ENCODE measurements around the gene MIA2. TPM values are rescaled to one million over a fixed set of nuclear protein-coding genes. Genes with fewer than 3 reads are reported as not detected.
A peak's percentile ranks its signal among the peaks of the same experiment; 100 is the strongest.

MIA2 gene
- polyA plus RNA-seq, 1 experiment: 16.5 TPM

DNA sequence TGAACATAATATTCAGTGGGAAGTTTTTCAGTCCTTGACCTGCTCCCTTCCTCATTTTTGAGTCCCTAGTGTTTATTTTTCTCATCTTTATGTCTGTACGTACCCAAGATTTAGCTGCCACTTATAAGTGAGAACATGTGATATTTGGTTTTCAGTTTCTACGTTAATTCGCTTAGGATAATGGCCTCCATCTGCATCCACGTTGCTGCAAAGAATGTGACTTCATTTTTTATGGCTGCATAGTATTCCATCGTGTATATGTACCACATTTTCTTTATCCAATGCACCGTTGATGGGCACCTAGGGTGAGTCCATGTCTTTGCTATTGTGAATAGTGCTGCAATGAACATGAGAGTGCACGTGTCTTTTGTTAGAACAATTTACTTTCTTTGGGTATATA lies 30.3 kb downstream of the MIA2 start:
- no peak for DNase-seq (ENCODE audit: low read depth, low spot score)

DNA sequence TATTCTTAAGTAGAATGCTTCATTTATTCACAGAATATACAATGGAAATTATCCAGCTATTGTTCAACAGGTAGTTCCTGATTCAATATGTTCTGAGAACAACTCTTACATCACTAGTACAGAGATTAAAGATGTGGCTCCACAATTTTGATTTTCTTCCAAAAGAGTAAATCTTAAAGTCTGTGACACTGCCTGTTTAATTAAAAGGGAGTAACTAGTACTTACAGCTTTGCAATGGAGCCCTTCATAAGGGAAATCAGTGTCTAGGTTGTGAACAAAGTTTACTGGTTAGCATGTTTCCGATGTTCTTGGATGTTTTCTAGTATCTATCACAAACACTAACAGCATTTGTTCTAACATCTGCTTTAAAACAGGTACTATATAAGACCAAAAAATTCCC lies 30.8 kb downstream of the MIA2 start:
- Histone ChIP-seq H3K9me3 (ENCODE audit: control insufficient read depth, insufficient read depth, low read length) (no peaks in the 10 kb centered on the region), H3K27ac (ENCODE audit: low read depth, low read length) (no peak overlapping the region), H3K27me3 (ENCODE audit: control insufficient read depth, insufficient read depth, low read length) (no peaks in the 10 kb centered on the region), H3K4me3 (ENCODE audit: low read depth, low read length) (no peak overlapping the region)
- ChIA-PET CTCF (interaction anchor here (1.1 kb wide), 1 partner anchor 32 kb away, joined by 3 read pairs; no protein-coding TSS in a partner anchor), POLR2A (interaction anchor here (3.1 kb wide), 1 partner anchor 90 kb away, joined by 12 read pairs; the partner anchor contains the start of gene PNN)
- TF ChIP-seq, protein P1, sequence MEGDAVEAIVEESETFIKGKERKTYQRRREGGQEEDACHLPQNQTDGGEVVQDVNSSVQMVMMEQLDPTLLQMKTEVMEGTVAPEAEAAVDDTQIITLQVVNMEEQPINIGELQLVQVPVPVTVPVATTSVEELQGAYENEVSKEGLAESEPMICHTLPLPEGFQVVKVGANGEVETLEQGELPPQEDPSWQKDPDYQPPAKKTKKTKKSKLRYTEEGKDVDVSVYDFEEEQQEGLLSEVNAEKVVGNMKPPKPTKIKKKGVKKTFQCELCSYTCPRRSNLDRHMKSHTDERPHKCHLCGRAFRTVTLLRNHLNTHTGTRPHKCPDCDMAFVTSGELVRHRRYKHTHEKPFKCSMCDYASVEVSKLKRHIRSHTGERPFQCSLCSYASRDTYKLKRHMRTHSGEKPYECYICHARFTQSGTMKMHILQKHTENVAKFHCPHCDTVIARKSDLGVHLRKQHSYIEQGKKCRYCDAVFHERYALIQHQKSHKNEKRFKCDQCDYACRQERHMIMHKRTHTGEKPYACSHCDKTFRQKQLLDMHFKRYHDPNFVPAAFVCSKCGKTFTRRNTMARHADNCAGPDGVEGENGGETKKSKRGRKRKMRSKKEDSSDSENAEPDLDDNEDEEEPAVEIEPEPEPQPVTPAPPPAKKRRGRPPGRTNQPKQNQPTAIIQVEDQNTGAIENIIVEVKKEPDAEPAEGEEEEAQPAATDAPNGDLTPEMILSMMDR (IDR thresholded peaks at IDR 0.05; ENCODE audit: low read depth, low read length): no peak
- no peak for DNase-seq (ENCODE audit: low read depth, low spot score)

More for the DNA sequence above, 30.3 kb downstream of the MIA2 start:
- H3K27me3 ChIP-seq (ENCODE audit: control insufficient read depth, insufficient read depth, low read length): no peaks in the 10 kb centered on the region
- CTCF ChIA-PET: interaction anchor here (1.1 kb wide), 1 partner anchor 32 kb away, joined by 3 read pairs; no protein-coding TSS in a partner anchor
- no peak overlapping the region for H3K27ac ChIP-seq (ENCODE audit: low read depth, low read length)
- TF ChIP-seq, protein P1 (IDR thresholded peaks at IDR 0.05; ENCODE audit: low read depth, low read length): no peak
- POLR2A ChIA-PET: no interaction called here
- H3K4me3 ChIP-seq (ENCODE audit: low read depth, low read length): no peak overlapping the region
- no peaks in the 10 kb centered on the region for H3K9me3 ChIP-seq (ENCODE audit: control insufficient read depth, insufficient read depth, low read length)

DNA sequence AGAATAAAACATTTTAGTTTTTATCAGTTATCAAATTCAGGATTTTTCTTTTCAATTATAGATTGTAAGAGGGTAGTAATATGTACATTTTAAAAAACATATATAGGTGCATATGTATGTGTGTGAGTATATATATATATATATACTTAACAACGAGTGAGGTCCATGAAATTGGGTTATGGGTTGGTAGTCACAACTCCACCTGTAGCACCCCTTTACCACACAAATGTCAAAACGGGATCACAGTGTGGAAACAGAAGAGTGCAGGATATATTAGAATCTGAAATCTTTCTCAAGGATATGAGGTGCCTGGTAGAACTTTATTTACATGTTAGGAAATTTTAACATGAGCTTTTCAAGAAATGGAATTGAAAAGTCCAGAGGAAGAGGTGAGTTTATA lies 31.3 kb downstream of the MIA2 start:
- no peaks in the 10 kb centered on the region for H3K9me3 ChIP-seq (ENCODE audit: control insufficient read depth, insufficient read depth, low read length)
- DNase-seq (ENCODE audit: low read depth, low spot score): no peak
- ChIA-PET POLR2A (interaction anchor here (0.6 to 3.1 kb wide), 3 partner anchors 27 to 90 kb away, joined by 3 to 12 read pairs (median 3); partner anchors contain the start of gene PNN), CTCF (interaction anchor here (0.7 to 1.1 kb wide), 2 partner anchors 15 to 33 kb away, joined by 3 read pairs; no protein-coding TSS in a partner anchor)
- H3K27ac ChIP-seq (ENCODE audit: low read depth, low read length): no peak overlapping the region
- H3K27me3 ChIP-seq (ENCODE audit: control insufficient read depth, insufficient read depth, low read length): no peaks in the 10 kb centered on the region
- H3K4me3 ChIP-seq (ENCODE audit: low read depth, low read length): no peak overlapping the region
- TF ChIP-seq, protein P1 (IDR thresholded peaks at IDR 0.05; ENCODE audit: low read depth, low read length): no peak

DNA sequence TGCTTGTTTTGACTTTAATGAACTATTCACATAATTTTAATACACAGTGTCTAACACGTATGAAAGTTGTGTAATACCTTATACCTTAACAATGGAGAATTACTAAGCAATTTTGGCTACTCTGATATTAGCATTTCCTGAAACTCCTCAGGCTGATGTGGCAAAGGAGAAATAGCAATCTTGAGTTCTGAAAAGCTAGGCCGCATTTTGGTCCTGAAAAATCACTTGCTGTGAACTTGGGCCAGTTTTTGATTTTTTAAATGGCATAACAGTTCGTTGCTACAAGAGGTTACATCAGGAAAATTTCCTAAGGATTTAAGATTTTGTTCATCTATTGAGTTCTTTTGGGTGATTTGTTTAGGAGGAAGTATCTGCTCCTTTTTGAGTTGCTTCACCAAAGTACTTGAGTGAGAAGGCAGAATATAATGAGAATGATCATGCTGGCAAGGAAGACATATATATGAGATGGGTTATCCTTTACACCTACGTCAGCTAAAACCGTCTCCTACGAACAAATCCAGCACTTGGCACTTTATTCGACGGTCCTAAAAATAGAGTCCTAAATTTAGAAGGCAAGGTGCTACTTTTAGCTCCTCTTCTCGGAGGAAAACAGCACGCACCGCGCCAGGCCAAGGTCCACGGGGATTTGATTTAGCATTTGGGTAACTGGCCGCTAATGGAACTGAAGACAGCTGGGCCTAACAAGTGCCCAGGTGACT lies 32.2 kb downstream of the MIA2 start:
- TF ChIP-seq, protein P1 (IDR thresholded peaks at IDR 0.05; ENCODE audit: low read depth, low read length): no peak
- CTCF ChIA-PET: interaction anchor here (0.7 kb wide), 1 partner anchor 16 kb away, joined by 3 read pairs; no protein-coding TSS in a partner anchor

DNA sequence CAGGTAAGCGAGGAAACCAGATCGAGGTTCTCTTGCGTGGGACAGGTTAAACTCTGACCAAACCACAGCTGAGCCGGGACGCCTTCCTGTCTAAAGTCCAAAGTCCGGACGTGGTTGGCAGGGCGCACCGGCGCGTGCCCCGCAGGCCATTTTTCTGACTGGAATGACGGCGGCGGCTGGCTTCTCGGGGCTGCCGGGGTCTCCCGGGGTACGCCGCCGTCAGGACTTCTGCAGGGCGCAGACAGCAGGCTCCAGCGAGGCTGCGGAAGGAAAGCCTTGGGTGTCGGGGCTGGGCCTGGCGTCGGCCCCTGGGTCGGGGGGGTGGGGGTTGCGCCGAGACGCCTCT lies 32.8 kb downstream of the MIA2 start:
- H3K9me3 ChIP-seq (ENCODE audit: control insufficient read depth, insufficient read depth, low read length): no peaks in the 10 kb centered on the region
- DNase-seq (ENCODE audit: low read depth, low spot score): no peak
- CTCF ChIA-PET: no interaction called here
- POLR2A ChIA-PET: interaction anchor here (1.0 to 3.1 kb wide), 6 partner anchors 27 to 166 kb away, joined by 4 to 28 read pairs (median 7); partner anchors contain the start of genes FBXO33, GEMIN2, PNN and TRAPPC6B
- peak overlapping the region; percentile 99 for H3K27ac ChIP-seq (ENCODE audit: low read depth, low read length)
- H3K27me3 ChIP-seq (ENCODE audit: control insufficient read depth, insufficient read depth, low read length): no peaks in the 10 kb centered on the region
- H3K4me3 ChIP-seq (ENCODE audit: low read depth, low read length): peak overlapping the region; percentile 95
- TF ChIP-seq, protein P1 (IDR thresholded peaks at IDR 0.05; ENCODE audit: low read depth, low read length): no peak

More for the DNA sequence above, 32.2 kb downstream of the MIA2 start:
- no peak for DNase-seq (ENCODE audit: low read depth, low spot score)
- POLR2A ChIA-PET: interaction anchor here (2.0 to 3.1 kb wide), 4 partner anchors 91 to 167 kb away, joined by 6 to 28 read pairs (median 10); partner anchors contain the start of genes FBXO33, GEMIN2, PNN and TRAPPC6B
- H3K27ac ChIP-seq (ENCODE audit: low read depth, low read length): peak overlapping the region; percentile 99
- no peaks in the 10 kb centered on the region for H3K9me3 ChIP-seq (ENCODE audit: control insufficient read depth, insufficient read depth, low read length)
- peak overlapping the region; percentile 95 for H3K4me3 ChIP-seq (ENCODE audit: low read depth, low read length)
- H3K27me3 ChIP-seq (ENCODE audit: control insufficient read depth, insufficient read depth, low read length): no peaks in the 10 kb centered on the region
